Activated CD4-positive, alpha-beta T cell treated with anti-CD3 and anti-CD28 coated beads, Interleukin-2, amount 50 U/mL, for 48 hours (primary cell): Measurements from ENCODE around the gene ARSI.

Experiments
- DNase-seq, 2 experiments: peaks; one replicate each; pipeline ENCODE4 v3.0.0-alpha.2; 2020

ARSI gene

GRCh38 chr5:150305557-150305956, 2.9 kb upstream of the ARSI start:
- DNase-seq = no peak

- DNase-seq = no peak
Measured at GRCh38 chr5:150305095-150305494, 2.4 kb upstream of the ARSI start.

- no peak for DNase-seq
Measured at GRCh38 chr5:150304481-150305081, 1.9 kb upstream of the ARSI start.

- no peak for DNase-seq
Measured at GRCh38 chr5:150303660-150304386, 1.1 kb upstream of the ARSI start.

GRCh38 chr5:150303070-150303615, 438 bp upstream of the ARSI start:
- DNase-seq = no peak

GRCh38 chr5:150301901-150302300, 804 bp downstream of the ARSI start:
- no peak for DNase-seq

GRCh38 chr5:150301170-150301505, 1.6 kb downstream of the ARSI start:
- no peak for DNase-seq

- DNase-seq = no peak
Measured at GRCh38 chr5:150300496-150301169, 2.1 kb downstream of the ARSI start.

GRCh38 chr5:150299571-150300327, 3.0 kb downstream of the ARSI start:
- DNase-seq = no peak

GRCh38 chr5:150298701-150299451, 3.8 kb downstream of the ARSI start:
- DNase-seq = no peak

GRCh38 chr5:150297934-150298595, 4.6 kb downstream of the ARSI start:
- no peak for DNase-seq

GRCh38 chr5:150297236-150297890, 5.3 kb downstream of the ARSI start:
- no peak for DNase-seq

GRCh38 chr5:150296496-150296895, 6.2 kb downstream of the ARSI start:
- DNase-seq = no peak

- DNase-seq = no peak
Measured at GRCh38 chr5:150295741-150296486, 6.8 kb downstream of the ARSI start.

GRCh38 chr5:150295172-150295634, 7.5 kb downstream of the ARSI start:
- peak in 1 of 2 experiments; percentile 20 for DNase-seq

GRCh38 chr5:150294551-150295071, 8.1 kb downstream of the ARSI start:
- DNase-seq = no peak

GRCh38 chr5:150293091-150293941, 9.4 kb downstream of the ARSI start:
- DNase-seq = no peak

GRCh38 chr5:150291388-150292385, 11.0 kb downstream of the ARSI start:
- DNase-seq = no peak
